Activated CD8-positive, alpha-beta memory T cell treated with anti-CD3 and anti-CD28 coated beads for 24 hours (primary cell): ENCODE data around the gene GTF2A2.

Experiments
- DNase-seq: peaks from one replicate; pipeline ENCODE4 v3.0.0-alpha.2; 2020

Gene GTF2A2

DNA sequence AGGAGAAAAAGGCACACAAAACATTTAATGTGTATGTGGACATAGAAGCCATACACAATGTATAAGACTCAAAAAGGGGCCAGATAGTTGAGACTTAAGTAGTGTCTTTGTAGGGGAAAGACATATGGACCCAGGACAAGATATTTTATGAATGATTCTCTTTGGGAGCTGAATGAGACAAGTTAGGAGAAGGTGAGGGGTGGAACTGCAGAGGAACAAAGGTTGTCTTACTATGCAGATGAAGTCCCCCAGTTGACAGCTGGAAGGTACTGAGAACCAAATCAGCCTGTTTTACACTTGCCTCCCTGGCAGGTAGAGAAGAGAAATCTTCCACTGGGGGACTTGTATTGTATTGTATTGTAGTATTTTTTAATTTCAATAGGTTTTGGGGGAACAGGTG lies 60.7 kb downstream of the GTF2A2 start:
- DNase-seq, result no peak

DNA sequence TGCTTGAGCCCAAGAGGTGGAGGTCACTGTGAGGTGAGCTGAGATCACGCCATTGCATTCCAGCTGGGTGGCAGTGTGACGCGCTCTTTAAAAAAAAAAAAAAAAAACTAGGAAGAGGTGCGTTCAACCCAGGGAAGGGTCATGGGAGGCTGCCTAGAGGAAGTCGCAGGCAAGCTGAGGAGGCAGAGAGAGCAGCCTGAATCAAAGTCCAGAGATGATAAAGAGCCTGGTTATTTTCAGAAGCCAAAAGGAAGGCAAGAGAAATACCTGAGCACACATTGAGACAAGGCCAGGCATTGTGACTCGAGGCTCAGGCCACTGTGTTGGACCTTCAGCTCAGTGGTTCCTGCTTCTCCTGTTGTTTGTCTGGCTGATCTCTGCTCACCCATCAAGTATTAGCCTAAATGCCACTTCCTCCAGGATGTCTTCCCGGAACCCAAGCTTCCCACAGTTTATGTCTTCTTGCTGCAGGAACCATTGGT lies 61.8 kb downstream of the GTF2A2 start:
- DNase-seq, result no peak

DNA sequence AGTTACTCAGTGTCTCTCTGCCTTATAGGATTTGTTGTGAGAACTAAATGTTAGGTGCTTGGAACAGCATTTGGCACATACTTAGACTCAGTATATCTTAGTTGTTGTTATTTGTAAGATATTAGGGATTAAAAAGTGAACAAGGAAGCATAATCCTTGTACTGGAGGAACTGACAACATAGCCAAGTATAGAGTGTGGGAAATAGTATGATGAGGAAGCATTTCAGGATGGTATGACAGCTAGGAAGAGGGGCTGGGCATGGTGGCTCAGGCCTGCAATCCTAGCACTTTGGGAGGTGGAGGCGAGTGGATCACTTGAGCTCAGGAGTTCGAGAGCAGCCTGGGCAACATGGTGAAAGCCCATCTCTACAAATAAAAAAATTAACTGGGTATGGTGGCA lies 62.3 kb downstream of the GTF2A2 start:
- no peak for DNase-seq

DNA sequence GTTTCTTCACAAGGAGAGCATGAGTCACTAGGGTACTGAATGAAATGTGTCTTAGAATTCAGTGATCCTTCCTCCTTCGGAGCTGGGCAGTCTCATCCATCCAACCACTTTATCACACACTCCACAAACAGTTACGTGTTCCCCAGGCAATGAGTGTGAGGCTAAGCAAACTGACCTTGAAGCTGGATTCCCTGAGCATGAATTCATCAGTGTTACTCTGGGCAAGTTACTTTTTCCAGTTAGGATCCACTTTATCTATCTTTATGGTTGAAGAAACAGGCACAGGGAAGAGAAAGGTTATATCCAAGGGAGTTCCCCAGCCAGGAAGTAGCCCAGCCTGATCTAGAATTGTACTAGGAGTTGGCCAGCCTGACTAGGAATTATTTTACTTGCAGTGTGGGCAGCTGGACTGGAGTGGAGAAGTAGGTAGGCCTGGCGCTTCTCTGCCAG lies 62.8 kb downstream of the GTF2A2 start:
- no peak for DNase-seq

DNA sequence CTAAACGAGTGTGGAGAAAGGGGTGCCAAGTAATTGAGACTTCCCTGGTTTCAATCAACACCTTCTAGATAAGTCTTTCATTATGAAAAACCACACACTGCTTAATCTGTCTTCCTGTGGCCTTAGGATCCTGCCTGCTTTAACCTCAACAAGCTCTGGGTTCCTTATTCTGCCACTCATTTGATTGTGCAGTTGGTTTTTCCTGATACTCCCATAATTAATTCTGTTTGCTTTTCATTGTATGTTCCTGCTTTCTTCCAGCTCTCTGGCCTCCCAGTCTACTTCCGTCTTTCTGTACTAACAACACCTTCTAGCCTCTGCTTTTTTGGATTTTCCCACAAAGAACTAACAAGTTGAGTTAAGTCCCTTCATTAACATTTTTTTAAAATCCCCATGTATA lies 66.0 kb downstream of the GTF2A2 start:
- DNase-seq, result no peak

DNA sequence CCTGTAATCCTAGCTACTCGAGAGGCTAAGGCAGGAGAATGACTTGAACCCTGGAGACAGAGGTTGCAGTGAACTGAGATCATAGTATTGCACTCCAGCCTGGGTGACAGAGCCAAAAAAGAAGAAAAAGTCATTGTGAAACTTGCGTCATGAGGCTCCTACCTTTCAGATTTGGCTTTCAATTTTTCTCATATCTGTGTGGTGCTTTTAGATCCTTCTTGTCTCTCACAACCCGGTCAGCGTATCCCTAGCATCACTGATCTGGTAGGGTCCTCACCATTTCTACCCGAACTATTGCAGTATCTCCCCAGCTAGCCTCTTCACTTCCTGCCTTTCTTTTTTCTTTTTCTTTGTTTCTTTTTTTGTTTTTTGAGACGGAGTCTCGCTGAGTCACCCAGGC lies 67.3 kb downstream of the GTF2A2 start:
- no peak for DNase-seq
